ENCODE data around the gene C2CD2L. TPM values are rescaled to one million over a fixed set of nuclear protein-coding genes. Genes with fewer than 3 reads are reported as not detected.

Gene C2CD2L
- total RNA-seq, 1 donor from 2014 or later, result 11.1 TPM

- no peaks in the 10 kb centered on the region for H3K4me1 ChIP-seq (ENCODE audit: insufficient read depth, low read length)
- no peaks in the 10 kb centered on the region for H3K9me3 Mint-ChIP-seq (ENCODE audit: unreplicated experiment)
- H3K27ac ChIP-seq (ENCODE audit: low read depth, low read length), result no peak overlapping the region
- no peaks in the 10 kb centered on the region for H3K79me2 ChIP-seq (ENCODE audit: insufficient read depth, low read length)
- no peak overlapping the region for H3K27ac Mint-ChIP-seq (ENCODE audit: unreplicated experiment)
- H3K4me1 Mint-ChIP-seq (ENCODE audit: low read depth, unreplicated experiment), result no peaks in the 10 kb centered on the region
- H3K27me3 Mint-ChIP-seq (ENCODE audit: low read depth, unreplicated experiment), result peaks cover 60% of the 10 kb centered on the region
- no peak overlapping the region for H3K4me2 ChIP-seq (ENCODE audit: low read length)
- peaks cover 2% of the 10 kb centered on the region for H3K36me3 Mint-ChIP-seq (ENCODE audit: low read depth, unreplicated experiment)
- H2AFZ ChIP-seq (ENCODE audit: low read depth, low read length), result no peak overlapping the region
- no peak overlapping the region for H3K9ac ChIP-seq (ENCODE audit: low read length)
- no peaks in the 10 kb centered on the region for H4K20me1 ChIP-seq (ENCODE audit: insufficient read depth, low read length)
- H3K4me3 Mint-ChIP-seq (ENCODE audit: unreplicated experiment), result no peak overlapping the region
- H3K9me3 ChIP-seq (ENCODE audit: insufficient read depth, low read depth, low read length), result no peaks in the 10 kb centered on the region
- TF ChIP-seq CTCF (IDR thresholded peaks at IDR 0.05; ENCODE audit: insufficient read depth, low read depth, low read length), result no peak
- TF ChIP-seq EZH2 (IDR thresholded peaks at IDR 0.05; ENCODE audit: insufficient read depth, low read length), result no peak
- no peaks in the 10 kb centered on the region for H3K36me3 ChIP-seq (ENCODE audit: insufficient read depth, low read length)
- FAIRE-seq, result no peak
- peaks cover 4% of the 10 kb centered on the region for H3K27me3 ChIP-seq (ENCODE audit: insufficient read depth, low read length)
- H3K4me3 ChIP-seq (ENCODE audit: insufficient read depth, low read depth, low read length), result no peak overlapping the region
- no peak for DNase-seq (ENCODE audit: low read depth)
These were observed 49.9 kb downstream of the C2CD2L start for GRCh38 chr11:119157063-119157462.

GRCh38 chr11:119158467-119158866 is 51.3 kb downstream of the C2CD2L start:
- FAIRE-seq, result no peak
- H3K27ac Mint-ChIP-seq (ENCODE audit: unreplicated experiment), result no peak overlapping the region
- no peak overlapping the region for H3K4me3 Mint-ChIP-seq (ENCODE audit: unreplicated experiment)
- Histone ChIP-seq H3K36me3 (ENCODE audit: insufficient read depth, low read length) (no peaks in the 10 kb centered on the region), H3K27ac (ENCODE audit: low read depth, low read length) (no peak overlapping the region), H3K79me2 (ENCODE audit: insufficient read depth, low read length) (no peaks in the 10 kb centered on the region), H3K4me1 (ENCODE audit: insufficient read depth, low read length) (no peaks in the 10 kb centered on the region), H3K9me3 (ENCODE audit: insufficient read depth, low read depth, low read length) (no peaks in the 10 kb centered on the region), H3K4me3 (ENCODE audit: insufficient read depth, low read depth, low read length) (no peak overlapping the region), H3K27me3 (ENCODE audit: insufficient read depth, low read length) (peaks cover under 1% of the 10 kb centered on the region), H3K4me2 (ENCODE audit: low read length) (no peak overlapping the region), H3K9ac (ENCODE audit: low read length) (no peak overlapping the region), H2AFZ (ENCODE audit: low read depth, low read length) (no peak overlapping the region), H4K20me1 (ENCODE audit: insufficient read depth, low read length) (no peaks in the 10 kb centered on the region)
- no peaks in the 10 kb centered on the region for H3K9me3 Mint-ChIP-seq (ENCODE audit: unreplicated experiment)
- no peaks in the 10 kb centered on the region for H3K4me1 Mint-ChIP-seq (ENCODE audit: low read depth, unreplicated experiment)
- TF ChIP-seq EZH2 (IDR thresholded peaks at IDR 0.05; ENCODE audit: insufficient read depth, low read length) (no peak), CTCF (IDR thresholded peaks at IDR 0.05; ENCODE audit: insufficient read depth, low read depth, low read length) (no peak)
- DNase-seq (ENCODE audit: low read depth), result no peak
- peaks cover 60% of the 10 kb centered on the region for H3K27me3 Mint-ChIP-seq (ENCODE audit: low read depth, unreplicated experiment)
- peaks cover 2% of the 10 kb centered on the region for H3K36me3 Mint-ChIP-seq (ENCODE audit: low read depth, unreplicated experiment)

- Histone ChIP-seq H3K36me3 (ENCODE audit: insufficient read depth, low read length) (no peaks in the 10 kb centered on the region), H3K9me3 (ENCODE audit: insufficient read depth, low read depth, low read length) (no peaks in the 10 kb centered on the region), H3K4me2 (ENCODE audit: low read length) (no peak overlapping the region), H3K79me2 (ENCODE audit: insufficient read depth, low read length) (no peaks in the 10 kb centered on the region), H3K27me3 (ENCODE audit: insufficient read depth, low read length) (no peaks in the 10 kb centered on the region), H4K20me1 (ENCODE audit: insufficient read depth, low read length) (no peaks in the 10 kb centered on the region), H3K9ac (ENCODE audit: low read length) (no peak overlapping the region), H3K4me1 (ENCODE audit: insufficient read depth, low read length) (no peaks in the 10 kb centered on the region), H2AFZ (ENCODE audit: low read depth, low read length) (no peak overlapping the region), H3K4me3 (ENCODE audit: insufficient read depth, low read depth, low read length) (no peak overlapping the region), H3K27ac (ENCODE audit: low read depth, low read length) (no peak overlapping the region)
- Mint-ChIP-seq H3K27ac (ENCODE audit: unreplicated experiment) (no peak overlapping the region), H3K36me3 (ENCODE audit: low read depth, unreplicated experiment) (no peaks in the 10 kb centered on the region), H3K9me3 (ENCODE audit: unreplicated experiment) (no peaks in the 10 kb centered on the region), H3K4me3 (ENCODE audit: unreplicated experiment) (no peak overlapping the region), H3K4me1 (ENCODE audit: low read depth, unreplicated experiment) (no peaks in the 10 kb centered on the region), H3K27me3 (ENCODE audit: low read depth, unreplicated experiment) (peaks cover 44% of the 10 kb centered on the region)
- TF ChIP-seq EZH2 (IDR thresholded peaks at IDR 0.05; ENCODE audit: insufficient read depth, low read length), result no peak
- no peak for TF ChIP-seq CTCF (IDR thresholded peaks at IDR 0.05; ENCODE audit: insufficient read depth, low read depth, low read length)
- DNase-seq (ENCODE audit: low read depth), result no peak
- no peak for FAIRE-seq
These were observed 53.0 kb downstream of the C2CD2L start for GRCh38 chr11:119160151-119160550.

All from astrocyte (in vitro differentiated cells and primary cell).